Left forelimb (tissue), 1 donor: ENCODE results near the gene LASP1NB.

Experiments
- DNase-seq: peaks from one replicate; pipeline ENCODE4 v3.0.0-alpha.2; 2018; ENCODE audit warnings: low spot score

LASP1NB gene

GRCh38 chr17:38925263-38925995 is at the start of gene LASP1NB:
Gene LASP1NB, plus strand, starts transcription at chr17:38925614.
- no peak for DNase-seq

- DNase-seq = no peak
Measured at GRCh38 chr17:38877130-38877851, 48.1 kb upstream of the LASP1NB start.

- peak; percentile 77 for DNase-seq
Measured at GRCh38 chr17:38879878-38880665, 45.3 kb upstream of the LASP1NB start.

GRCh38 chr17:38881600-38882191 is 43.7 kb upstream of the LASP1NB start:
- DNase-seq = peak; percentile 81

GRCh38 chr17:38882870-38883269 is 42.5 kb upstream of the LASP1NB start:
- DNase-seq = no peak

GRCh38 chr17:38883592-38884526 is 41.6 kb upstream of the LASP1NB start:
- no peak for DNase-seq

GRCh38 chr17:38885044-38885727 is 40.2 kb upstream of the LASP1NB start:
- no peak for DNase-seq

GRCh38 chr17:38885728-38886642 is 39.4 kb upstream of the LASP1NB start:
- no peak for DNase-seq

- DNase-seq = no peak
Measured at GRCh38 chr17:38886643-38887010, 38.8 kb upstream of the LASP1NB start.

- DNase-seq = no peak
Measured at GRCh38 chr17:38888842-38889241, 36.6 kb upstream of the LASP1NB start.

- no peak for DNase-seq
Measured at GRCh38 chr17:38889745-38890409, 35.5 kb upstream of the LASP1NB start.

GRCh38 chr17:38890410-38890746 is 35.0 kb upstream of the LASP1NB start:
- DNase-seq = no peak

- DNase-seq = no peak
Measured at GRCh38 chr17:38891441-38891840, 34.0 kb upstream of the LASP1NB start.

- DNase-seq = no peak
Measured at GRCh38 chr17:38892083-38892482, 33.3 kb upstream of the LASP1NB start.

GRCh38 chr17:38892620-38893019 is 32.8 kb upstream of the LASP1NB start:
- no peak for DNase-seq

- no peak for DNase-seq
Measured at GRCh38 chr17:38893113-38893512, 32.3 kb upstream of the LASP1NB start.

GRCh38 chr17:38893607-38894006 is 31.8 kb upstream of the LASP1NB start:
- no peak for DNase-seq

GRCh38 chr17:38894276-38894675 is 31.1 kb upstream of the LASP1NB start:
- no peak for DNase-seq

GRCh38 chr17:38896346-38896954 is 29.0 kb upstream of the LASP1NB start:
- no peak for DNase-seq
